Measurements from ENCODE around the gene ZFP14.
"Not testable (repeated sequence)": the region's sequence is repeated elsewhere in the genome, so short reads cannot be mapped to it uniquely, and the experiment has no call there.

Gene ZFP14

DNA sequence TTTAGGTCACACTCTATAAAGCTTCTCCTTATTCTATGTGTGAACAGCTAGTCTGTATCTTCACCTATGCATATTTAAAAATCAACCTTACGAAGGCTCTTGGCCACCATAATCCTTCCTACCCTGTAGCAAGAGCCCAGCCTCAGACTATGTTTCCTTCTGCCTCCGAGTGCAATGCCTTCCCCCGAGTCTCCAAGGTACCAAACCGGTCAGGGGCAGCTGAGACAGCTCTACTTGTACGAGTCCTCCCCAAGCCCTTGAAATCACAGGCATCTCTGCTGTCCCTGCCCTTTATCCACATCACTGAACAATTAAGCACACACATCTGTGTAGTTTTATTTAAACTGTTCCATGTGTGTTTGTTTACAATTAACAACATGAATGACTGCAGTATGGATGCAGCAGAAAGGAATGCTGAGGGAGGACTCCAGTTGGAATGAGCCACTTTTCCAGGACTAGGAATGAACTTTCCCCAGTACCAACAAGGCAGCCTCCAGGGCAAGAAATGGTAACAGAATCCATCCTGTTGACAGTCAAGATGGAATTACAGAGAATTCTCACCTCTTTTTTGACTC is 68.5 kb downstream of the ZFP14 start:
- H3K4me3 Mint-ChIP-seq; H3K27ac Mint-ChIP-seq; intact Hi-C loops (cut with micrococcal nuclease); H3K27me3 Mint-ChIP-seq; H3K36me3 Mint-ChIP-seq (ENCODE audit: low read depth); H3K4me1 Mint-ChIP-seq (ENCODE audit: low read depth): not testable (repeated sequence)
- H3K9me3 Mint-ChIP-seq = peaks cover 12% of the 10 kb centered on the region

DNA sequence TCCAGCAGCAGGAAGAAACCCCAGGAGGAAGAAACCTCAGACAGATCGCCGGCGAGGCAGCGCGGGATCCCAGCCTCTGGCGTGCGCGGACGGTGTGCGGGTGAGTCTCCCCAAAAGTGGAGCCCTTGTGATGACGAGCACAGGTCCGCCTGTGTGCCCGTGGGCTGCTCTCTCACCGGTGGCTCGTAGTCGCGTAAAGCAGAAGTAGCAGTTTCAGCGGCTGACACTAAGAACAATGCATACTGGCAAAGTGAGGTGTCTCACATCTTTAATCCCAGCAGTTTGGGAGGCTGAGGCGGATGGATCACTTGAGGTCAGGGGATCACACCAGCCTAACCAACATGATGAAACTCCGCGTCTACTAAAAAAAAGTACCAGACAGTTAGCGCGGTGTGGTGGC is 69.2 kb downstream of the ZFP14 start:
- H3K9me3 Mint-ChIP-seq; H3K27ac Mint-ChIP-seq; H3K4me1 Mint-ChIP-seq (ENCODE audit: low read depth); intact Hi-C loops (cut with micrococcal nuclease); H3K36me3 Mint-ChIP-seq (ENCODE audit: low read depth); H3K27me3 Mint-ChIP-seq: not testable (repeated sequence)
- peak overlapping the region; percentile 37 for H3K4me3 Mint-ChIP-seq

DNA sequence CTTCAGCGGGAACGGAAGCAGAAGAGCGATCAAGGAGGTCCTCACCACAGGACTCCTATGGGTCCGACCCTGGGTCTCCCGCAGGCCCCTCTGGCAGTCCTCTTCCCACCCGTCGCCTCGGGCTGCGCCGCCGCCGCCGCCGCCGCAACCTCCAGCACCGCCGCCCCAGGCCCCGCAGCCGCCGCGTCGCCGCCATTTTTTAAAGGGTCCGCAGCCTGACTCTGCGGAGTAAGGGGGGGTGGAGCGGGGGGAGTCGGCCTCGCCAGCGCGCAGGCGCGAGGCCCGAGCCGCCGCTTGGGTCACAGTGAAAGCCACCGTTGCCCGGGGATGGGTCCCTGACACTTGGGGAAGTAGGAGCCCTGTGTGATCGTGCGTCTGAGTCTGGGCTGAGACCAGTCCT is 69.7 kb downstream of the ZFP14 start:
- H3K36me3 Mint-ChIP-seq (ENCODE audit: low read depth); intact Hi-C loops (cut with micrococcal nuclease); H3K9me3 Mint-ChIP-seq; H3K4me1 Mint-ChIP-seq (ENCODE audit: low read depth); H3K27me3 Mint-ChIP-seq; H3K27ac Mint-ChIP-seq: not testable (repeated sequence)
- H3K4me3 Mint-ChIP-seq = peak overlapping the region; percentile 37

DNA sequence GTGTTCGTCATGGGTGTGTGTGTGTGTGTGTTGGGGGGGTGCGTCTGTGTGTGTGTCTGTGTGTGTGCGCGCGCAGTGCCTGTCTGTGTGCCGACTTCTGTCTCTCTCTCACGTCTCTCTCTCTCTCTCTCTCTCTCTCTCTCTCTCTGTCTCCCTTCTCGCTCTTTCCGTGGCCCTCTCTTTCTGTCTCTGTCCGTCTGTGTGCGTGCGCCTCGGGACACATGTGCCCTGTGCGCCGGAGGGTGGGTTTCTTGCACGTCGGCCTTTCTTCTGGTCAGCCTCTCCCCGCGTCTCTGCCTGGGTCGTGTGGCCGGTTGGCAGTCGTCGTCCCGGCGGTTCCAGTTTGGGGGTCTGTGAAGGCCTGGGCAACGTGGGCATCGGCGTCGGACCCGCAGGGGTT is 86.7 kb downstream of the ZFP14 start:
- H3K27me3 Mint-ChIP-seq; H3K4me3 Mint-ChIP-seq; intact Hi-C loops (cut with micrococcal nuclease); H3K27ac Mint-ChIP-seq; H3K9me3 Mint-ChIP-seq; H3K36me3 Mint-ChIP-seq (ENCODE audit: low read depth); H3K4me1 Mint-ChIP-seq (ENCODE audit: low read depth): not testable (repeated sequence)

Data from dendritic cell treated with granulocyte-macrophage colony-stimulating factor and Interleukin-4, amounts not matched to agents 40 ng/mL and 50 ng/mL, for 4 days (primary cell).